HG03066 (cell line): ENCODE data around the gene CLTCL1.

Source experiments
- ATAC-seq: cut with Tn5 transposase; IDR thresholded peaks from one replicate; pipeline ENCODE4 v1.9.1; 2021; ENCODE audit warnings: low read depth; ENCODE audit not compliant: unreplicated experiment

Gene CLTCL1

DNA sequence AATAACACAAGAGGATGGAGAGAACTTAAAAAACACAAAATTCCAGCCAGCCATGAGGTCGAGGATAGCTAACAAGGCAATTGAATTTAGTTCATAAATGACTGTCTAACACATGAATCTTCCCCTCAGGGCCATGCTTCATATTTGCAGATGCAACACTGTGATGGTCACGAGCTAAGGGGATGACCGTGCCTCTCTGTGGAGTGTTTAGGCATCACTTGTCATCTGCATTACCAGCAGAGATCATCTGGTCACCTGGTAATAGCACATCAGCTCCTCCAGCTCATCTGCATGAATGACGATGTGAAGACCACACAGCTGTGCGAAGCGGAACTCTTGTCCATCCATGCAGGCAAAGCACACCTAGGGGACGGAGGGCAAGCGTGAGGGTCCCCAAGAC is 92.0 kb downstream of the CLTCL1 start:
- no peak for ATAC-seq

DNA sequence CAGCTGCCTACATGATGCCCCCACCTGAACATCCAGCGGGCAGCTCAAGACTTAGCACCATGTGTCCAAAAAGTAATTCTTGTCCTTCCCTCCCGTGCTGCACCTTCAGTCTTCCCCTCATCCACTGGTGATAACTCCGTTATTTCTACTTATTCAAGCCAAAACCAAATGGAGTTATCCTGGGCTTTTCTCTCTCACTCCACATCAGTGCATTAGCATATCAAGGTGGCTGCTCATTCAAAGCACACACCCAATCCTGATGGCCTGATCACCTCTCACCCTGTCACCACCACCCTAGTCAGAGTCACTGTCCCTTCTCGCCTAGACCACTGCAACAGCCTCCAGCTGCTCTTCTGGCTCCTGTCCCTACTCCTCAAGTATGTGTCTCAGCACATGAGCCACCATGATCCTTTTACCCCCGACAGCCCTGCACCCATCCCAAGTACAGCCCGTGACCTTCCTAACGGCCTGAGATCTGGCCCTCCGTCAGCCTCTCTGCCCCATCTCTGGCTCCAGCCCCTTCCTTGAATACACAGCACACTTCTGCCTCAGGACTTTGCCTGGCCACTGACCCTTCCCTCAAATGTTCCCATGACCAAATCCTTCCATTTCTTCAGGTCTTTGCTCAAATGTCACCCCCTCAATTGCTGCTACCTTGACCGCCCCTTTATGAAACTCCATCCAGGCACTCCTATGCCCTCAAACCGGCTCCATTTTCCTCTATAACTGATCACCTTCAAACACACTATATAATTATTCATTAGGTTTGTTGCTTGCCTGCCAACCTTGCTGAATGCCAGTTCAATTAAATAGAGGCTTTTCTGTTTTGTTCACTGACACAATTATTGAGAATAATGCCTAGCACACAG is 93.3 kb downstream of the CLTCL1 start:
- no peak for ATAC-seq

DNA sequence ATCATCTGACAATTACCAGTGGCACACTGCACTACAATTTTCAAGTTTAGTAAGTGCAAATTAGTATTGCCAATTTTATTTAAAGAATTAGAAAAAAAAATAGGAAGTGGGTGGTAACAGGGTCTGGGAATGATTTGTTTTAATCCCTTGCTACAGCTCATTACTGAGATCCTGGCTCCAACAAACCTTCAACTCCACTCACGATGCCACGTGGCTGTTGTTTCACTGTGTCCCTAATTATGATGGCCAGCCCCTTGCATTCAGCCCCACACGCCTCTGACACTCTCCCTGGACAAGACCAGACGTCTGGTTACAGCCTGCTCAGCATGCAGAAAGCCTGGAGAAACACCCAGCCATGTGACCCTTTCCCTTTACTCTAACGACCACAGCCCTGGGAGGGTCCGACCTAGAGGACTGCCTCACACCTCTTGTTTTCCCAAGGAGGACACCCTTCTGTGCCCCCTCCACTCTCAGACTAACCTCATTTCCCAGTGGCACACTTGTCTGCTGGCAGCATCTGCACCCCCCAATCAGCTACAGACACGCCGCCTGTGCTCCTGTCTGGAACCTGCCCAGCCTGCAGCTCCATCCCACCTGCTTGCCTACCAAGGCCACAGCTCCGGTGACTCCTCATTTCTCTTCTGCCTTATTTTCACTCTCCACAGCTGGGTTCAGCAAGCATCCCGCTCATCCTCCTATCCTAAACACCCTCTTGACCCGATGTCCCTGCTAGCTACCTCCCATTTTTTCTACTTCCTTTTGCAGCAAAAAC is 94.5 kb downstream of the CLTCL1 start:
- no peak for ATAC-seq

DNA sequence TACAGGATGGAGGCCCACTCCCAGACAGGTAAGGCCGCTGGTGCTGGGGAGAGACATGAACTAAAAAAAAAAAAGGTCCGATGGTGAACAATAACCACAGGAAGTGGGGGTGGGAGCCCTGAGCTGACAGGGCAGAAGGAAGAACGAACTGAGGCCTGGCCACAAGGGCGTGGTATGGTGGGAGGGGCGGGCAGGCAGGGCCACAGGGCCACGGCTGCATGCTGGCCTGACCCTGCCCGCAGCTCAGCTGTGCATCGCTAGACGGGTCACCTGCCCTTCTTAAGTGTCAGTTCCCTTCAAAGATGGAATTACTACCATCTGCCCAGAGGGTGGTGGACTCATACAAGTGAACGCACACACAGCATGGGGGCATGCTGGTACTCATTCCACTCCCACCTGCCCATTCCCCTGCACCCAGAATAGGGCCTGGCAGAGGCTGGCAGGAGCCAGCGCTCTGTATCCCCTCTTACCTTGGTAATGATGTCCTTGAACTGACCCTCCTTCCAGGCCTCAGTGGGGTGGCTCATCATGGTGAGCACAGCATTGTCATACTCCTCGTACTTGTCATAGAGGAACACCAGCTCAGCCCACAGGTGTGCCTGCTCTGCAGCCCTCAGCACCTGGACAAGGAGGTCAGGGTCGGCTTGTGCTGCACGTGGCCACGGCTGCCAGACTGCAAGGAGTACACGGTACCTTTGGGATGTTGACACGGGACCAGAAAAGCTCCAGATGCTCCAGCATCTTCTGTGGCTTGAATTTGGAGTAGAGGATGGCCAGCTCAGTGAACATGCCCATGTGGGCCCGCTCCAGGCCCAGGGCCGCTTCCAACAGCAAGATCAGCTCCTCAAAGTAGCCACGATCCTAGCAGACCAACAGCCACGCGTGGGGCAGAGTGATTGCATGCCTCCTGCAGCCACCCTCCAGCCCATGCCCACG is 95.5 kb downstream of the CLTCL1 start:
- ATAC-seq = no peak

DNA sequence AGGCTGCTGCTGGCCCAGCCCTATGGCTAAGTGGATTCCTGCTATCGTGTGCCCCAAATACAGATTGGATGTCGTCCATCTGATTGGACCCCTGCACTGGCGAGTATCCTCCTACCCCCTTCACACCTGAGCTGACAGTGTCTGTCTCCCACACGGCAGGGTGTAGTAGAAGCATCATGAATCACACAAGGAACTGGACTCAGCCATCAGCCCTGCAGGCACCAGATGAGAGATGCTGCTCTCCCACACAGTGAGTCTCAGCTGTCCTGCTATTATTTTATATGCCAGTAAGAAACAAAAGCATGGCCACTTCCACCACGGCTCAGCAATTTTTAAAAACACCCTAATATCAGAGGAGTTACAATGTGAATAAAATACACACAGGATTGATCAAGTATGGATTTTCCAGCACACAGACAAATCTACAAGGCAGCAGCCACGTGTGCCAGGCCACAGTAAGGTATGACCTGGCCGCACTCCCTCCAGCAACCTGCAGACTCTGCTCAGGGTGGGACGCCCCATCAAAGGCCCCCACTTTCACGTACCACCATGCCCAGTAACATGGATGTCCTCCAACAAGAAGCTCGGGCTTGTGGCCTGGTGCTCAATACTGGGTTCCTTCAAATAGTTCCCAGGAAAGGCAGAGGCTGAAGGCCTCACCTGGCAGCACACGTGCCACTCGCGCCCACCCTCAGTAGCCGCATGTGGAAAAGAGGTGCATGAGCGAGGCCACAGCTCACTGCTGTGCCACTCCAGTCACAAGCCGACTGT is 96.6 kb downstream of the CLTCL1 start:
- no peak for ATAC-seq

DNA sequence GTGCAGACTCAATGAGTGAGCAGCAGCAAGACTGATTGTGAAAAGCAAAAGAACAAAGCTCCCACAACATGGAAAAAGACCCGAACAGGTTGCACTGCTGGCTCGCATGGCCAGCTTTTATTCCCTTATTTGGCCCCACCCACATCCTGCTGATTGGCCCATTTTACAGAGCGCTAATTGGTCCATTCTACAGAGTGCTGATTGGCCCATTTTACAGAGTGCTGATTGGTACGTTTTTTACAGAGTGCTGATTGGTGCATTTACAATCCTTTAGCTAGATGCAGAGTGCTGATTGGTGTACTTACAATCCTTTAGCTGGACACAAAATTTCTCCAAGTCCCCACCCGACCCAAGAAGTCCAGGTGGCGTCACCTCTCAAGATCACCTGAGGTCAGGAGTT is 97.6 kb downstream of the CLTCL1 start:
- ATAC-seq = no peak

DNA sequence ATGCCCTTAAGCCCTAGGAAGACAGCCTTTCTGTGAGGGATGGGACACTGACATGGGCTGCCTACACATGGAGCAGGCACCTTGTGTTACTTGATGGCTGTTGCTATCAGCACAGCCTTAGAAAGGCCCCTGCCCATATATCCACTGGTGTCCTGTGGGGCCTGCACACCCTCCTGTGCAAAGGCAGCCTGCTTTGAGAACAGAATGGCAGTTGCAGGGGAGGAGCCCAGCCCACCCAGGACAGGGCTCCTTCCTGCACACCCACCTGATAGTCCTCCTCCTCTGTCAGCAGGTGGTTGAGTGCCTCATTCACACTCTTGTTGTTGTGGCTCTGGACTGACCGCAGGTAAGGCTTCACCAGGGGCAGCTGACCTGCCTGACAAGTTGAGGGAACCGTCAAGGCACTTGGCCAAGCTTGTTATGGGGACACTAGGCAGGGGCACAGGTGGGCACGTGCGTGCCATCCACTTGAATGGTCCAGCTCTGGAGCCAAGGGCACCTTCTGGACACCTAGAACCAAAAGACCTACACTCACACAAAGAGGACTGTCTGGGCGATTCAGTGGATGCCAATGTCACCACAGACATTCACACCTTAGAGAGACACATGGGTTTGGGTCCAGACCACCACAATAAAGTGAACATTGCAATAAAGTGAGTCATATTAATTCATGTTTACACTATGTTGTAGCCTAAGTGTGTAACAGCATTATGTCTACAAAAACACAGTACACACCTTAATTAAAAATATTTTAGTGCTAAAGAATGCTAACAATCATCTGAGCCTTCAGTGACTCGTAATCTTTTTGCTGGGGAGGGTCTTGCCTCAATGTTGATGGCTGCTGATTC is 103.6 kb downstream of the CLTCL1 start:
- ATAC-seq = no peak

DNA sequence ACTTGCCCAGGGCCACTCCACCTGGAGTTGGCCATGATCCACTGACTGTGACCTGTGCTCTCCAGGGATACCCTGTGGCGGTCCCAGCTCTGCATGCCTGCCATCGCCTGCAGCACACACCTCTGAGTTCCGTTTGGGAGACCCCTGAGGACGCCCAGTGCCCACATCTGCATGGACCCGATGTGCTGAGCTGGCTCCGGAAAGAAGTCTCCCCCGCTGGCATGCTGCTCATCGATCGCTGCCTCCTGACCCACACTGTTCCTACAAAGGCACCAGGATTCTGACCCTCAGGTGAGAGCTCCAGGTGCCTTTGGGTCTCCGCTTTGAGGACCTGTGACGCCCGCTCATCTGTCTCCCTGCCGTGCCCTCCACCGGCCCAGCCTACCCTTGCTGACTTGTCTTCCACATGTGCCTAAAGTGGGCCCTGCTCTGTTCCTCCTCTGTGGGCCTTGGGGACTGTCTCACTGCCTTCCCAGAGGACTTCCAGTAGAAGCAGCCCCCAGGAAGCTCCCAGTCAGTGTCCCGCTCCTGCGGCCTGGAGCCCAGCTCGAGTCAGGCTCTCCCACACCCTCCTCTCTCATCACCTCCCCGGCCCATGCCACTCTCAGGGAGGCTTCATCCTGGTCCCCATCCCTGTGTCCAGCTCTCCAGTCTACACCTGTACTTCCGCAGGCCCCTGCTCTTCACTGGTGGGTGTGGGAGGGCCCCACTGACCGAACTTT is 107.1 kb downstream of the CLTCL1 start:
- no peak for ATAC-seq

DNA sequence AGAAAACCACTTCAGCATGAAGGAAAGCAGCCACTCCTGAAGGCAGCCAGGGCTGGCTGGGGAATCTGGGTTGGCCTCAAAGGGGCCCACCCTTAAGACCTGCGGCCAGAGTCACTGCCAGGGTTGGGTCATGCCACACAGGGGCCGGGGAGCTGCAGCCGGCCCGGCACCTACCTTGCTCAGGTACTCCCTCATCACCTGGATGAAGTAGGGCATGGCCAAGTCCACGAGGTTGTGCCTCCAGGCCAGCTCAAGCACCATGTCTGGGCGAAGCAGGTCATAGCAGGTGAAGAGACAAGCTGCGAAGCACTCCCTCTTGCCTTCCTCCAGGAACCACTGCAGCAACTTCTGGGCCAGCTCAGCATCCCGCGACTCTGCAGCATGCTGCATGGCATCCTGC is 108.3 kb downstream of the CLTCL1 start:
- ATAC-seq = no peak

DNA sequence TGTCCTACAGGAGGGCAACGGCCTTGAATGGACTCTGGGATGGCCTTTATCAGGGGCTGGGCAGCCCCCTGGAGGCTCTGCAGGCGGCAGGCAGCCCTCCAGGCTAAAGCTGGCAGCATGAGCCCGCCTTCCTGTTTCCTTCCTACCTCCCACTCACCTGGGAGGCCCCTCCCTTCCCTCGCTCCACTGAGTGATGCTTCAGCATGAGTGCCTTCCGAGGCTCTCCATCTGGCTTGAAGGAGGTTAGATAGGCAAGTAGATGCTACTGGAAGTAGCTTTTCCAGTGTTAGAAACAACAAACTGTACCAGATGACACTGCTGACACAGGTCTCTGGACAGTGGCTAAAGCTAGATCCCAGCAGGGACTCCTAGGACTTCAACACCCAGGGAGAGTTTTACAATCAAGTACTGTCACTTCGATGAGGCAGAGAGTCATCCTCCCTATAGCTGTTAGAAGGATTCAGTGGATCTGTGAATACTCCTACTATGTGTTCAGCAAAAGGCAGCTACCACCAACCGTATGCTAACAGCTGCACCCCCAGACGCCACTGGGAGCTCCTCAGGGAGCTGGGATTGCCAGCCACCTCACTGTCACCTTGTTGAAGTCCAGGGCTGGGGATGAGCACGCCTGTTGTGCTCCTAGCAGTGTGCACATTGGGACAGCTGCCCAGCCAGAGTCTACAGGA is 108.9 kb downstream of the CLTCL1 start:
- no peak for ATAC-seq

DNA sequence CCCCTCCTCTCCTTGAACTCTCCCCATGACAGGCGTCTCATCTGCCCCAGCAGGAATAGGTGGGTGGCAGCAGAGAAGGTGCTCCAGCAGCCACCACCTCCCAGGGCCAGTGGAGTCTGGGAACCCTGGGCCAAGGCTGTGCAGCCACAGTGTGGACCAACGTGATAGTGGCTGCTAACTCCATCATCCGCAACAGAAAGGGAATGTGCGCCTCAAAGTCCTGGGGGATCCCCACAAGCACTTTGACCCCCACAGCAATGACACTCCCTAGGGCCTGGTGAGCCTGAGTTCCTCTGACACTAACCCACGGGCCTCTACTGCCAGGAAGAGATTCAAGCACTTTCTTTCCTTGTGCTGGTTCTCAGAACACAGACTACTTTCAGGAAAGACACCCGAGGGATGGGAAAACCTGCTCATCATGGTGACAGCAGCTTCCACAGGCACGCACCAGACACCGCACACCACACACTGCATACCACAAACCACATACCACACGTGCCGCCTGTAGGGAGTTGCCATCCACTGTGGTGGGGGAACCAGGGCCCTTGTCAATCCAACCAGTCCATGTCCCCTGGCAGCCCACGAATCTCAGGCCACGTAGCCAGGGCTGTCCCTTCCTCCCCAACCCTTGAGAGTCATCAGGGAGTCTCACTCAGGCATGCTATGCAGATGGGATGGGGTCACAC is 109.6 kb downstream of the CLTCL1 start:
- ATAC-seq = no peak

DNA sequence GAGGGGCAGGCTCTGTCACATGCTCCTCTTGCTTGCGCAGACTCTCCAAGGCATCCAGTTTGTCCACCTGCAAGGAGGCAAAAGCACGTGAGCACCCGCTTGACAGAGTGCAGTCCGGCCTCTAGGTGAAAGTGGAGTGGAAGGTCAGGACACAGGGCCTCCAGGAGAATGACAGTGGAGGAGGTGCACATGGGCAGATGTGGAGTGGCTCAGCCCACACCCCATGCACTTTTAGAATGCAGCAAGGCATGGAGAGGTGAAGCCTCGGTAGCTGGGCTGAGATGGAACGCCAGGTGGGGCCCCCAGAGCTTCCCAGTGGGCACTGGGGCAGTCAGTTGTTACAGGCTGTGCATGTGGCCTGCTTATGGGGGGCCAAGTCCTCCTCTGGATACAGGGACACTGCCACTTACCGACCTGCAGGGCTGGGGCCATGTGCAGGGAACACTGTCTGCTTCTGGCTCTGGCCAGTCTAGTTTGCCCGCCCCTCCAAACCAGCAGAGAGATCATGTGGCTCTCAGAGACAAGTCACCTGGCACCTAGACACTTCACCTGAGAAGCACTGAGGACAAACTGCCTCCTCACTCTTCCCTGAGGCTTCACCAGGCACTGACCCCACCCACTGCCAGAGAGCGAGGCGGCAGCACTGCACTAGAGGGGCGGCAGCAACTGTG is 110.6 kb downstream of the CLTCL1 start:
- no peak for ATAC-seq

DNA sequence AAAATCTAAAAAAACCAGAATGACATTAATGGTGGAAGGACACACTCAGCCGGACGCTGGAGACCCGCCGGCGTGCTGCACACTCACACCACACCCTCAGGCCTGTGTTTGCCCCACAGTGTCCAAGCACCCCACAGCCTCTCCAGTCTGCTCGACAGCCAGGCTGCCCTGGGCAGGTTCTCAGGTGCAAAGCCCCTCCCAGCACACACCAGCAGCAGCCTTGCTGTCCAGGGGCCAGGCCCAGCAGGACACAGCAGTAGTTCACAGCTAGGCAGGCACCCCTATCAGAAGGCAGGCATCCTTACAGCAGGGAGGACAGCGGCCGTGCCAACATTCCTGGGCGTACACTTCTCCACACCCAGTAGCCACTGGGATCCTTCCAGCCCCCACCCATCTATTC is 111.3 kb downstream of the CLTCL1 start:
- no peak for ATAC-seq

DNA sequence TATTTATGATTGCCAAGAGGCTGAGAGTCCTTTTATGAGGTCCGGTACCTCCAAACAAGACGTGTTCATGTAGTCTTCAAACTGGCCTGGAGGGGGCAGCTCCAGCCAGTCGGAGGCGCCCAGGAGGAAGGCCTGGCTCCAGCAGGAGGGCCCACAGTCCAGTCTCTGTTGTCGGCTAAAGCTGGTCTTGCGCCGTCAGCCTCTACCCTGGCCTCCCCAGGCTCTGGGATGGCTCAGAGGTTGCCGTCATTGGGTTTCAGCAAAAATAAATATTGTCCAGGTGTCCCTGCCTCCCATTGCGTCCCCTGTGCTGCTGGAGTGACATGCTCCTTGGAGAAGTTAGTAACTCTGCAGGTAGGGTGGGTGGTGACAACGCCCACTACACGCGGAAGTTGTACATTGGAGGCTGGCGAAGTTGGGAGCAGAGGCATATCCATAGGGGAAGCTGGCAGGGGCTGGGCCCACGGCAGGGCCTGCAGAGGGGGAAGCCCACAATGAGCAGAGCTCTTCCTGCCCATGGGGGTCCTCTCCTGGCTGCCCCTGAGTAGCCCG is 111.9 kb downstream of the CLTCL1 start:
- peak; percentile 48 for ATAC-seq

DNA sequence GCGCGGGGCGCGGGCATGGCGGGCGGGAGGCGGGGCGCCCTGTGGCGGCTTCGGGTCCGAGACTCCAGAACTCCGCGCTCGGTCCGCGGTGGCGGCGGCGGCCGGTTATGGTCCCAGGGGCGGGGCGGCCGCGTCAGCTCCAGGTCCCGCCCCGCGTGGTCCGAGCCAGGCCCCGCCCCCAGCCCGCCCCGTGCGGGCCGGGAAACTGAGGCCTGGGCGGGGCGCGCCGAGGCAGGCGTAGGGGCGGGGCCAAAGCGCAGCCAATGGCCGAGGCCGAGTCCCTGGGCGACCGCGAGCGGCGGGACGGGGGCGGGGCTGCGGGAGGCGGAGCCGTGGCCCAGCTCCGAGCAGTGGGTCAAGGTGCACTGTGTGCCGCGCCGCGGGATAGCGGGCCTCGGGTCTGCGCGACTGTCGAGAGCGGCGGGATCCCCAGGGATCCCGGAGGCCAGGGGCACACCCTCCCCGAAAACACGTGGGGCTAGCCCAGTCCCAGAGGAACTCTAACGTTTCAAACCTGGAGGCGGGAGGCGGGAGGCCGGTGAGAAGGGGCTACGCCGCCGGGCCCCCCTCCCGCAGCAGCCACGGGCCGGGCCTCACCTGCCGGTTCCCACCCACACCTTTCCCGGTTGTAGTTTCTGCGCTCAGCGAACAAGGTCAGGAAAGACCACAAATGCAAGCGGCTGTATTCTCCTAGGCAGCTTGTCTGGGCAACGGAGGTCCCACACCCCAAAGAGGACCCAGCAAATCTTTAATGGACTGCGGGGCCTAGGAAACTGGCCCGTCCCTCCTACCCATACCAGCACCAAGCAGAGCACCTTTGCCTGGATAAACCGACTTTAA is 112.6 kb downstream of the CLTCL1 start, which contains the start of gene SLC25A1:
SLC25A1 (minus strand) TSS at position 80 of the 840 bp plus-strand sequence; CDS start at position 17, 63 bp downstream.
- ATAC-seq = peak; percentile 67
